Esophagus squamous epithelium (tissue), 5 donors: ENCODE results near the gene SPINK14. TPM values are rescaled to one million over a fixed set of nuclear protein-coding genes. Genes with fewer than 3 reads are reported as not detected.
A peak's percentile ranks its signal among the peaks of the same experiment; 100 is the strongest.

Source experiments
- DNase-seq: peaks from one replicate; lab custom pipeline; 2025; lab: John Stamatoyannopoulos, UW
- H3K27ac ChIP-seq, 4 donors: fragments of 200-600 bp; sonication (generic); one replicate each; pipeline ENCODE4 v1.5.1; 2016 to 2019; ENCODE audit warnings: mild to moderate bottlenecking in 1 of 4
- H3K27me3 ChIP-seq, 4 donors: fragments of 200-600 bp; sonication (generic); 1 replicate in 3 of 4; 2 replicates in 1 of 4; pipeline versions ENCODE4 v1.5.1 to v1.6.0; 2017 to 2021; ENCODE audit warnings: antibody characterized with exemption in 1 of 4
- H3K36me3 ChIP-seq, 3 donors: fragments of 200-600 bp; sonication (generic); one replicate each; pipeline ENCODE4 v1.5.1; 2016 to 2019
- H3K4me1 ChIP-seq, 3 donors: fragments of 200-600 bp; sonication (generic); one replicate each; pipeline ENCODE4 v1.5.1; 2017 to 2019
- H3K4me3 ChIP-seq, 4 donors: fragments of 200-600 bp; sonication (generic); 1 replicate in 3 of 4; 2 replicates in 1 of 4; pipeline ENCODE4 v1.5.1; 2016 to 2019; ENCODE audit warnings: mild to moderate bottlenecking in 2 of 4, moderate library complexity in 1 of 4
- H3K9me3 ChIP-seq, 3 donors: fragments of 200-600 bp; sonication (generic); one replicate each; pipeline ENCODE4 v1.5.1; 2016 to 2019
- CTCF ChIP-seq, 6 experiments: fragments of 450-650 bp in 4 of 6; fragments of 200-600 bp in 2 of 6; sonication (generic) in 2 of 6; IDR thresholded peaks; one replicate each; pipeline ENCODE4 v1.5.1; 2016 to 2019; ENCODE audit warnings: antibody characterized with exemption in 6 of 6, mild to moderate bottlenecking in 4 of 6, moderate library complexity in 4 of 6
- POLR2A ChIP-seq, 4 donors: fragments of 450-650 bp; IDR thresholded peaks; one replicate each; pipeline ENCODE4 v1.6.1; 2017; ENCODE audit warnings: antibody characterized with exemption in 4 of 4, mild to moderate bottlenecking in 4 of 4, moderate library complexity in 3 of 4
- WGBS, 2 donors: methylation state at CpG; one replicate each; pipeline ENCODE4 v1.1.5; 2018; 5-methylcytosine and 5-hydroxymethylcytosine counted together
- intact Hi-C: fragments of 100-400 bp; cut with DNase I; formaldehyde crosslinking; loops from one replicate; pipeline ENCODE4 v1.15.0; 2022
- total RNA-seq, 4 donors: library from RNA; depleted of rRNA; stranded (reverse); fragments of >200 nt; gene quantifications; one replicate each; pipeline ENCODE4 v1.1.0, GENCODE V29; 2016
- donor health status: DM: yes; HTN: yes; CAD: no.

The SPINK14 gene
- total RNA-seq, 4 donors from 2014 or later: not detected

GRCh38 chr5:148191010-148191409 lies 22.7 kb downstream of the SPINK14 start:
- no peak overlapping the region for H3K27ac ChIP-seq
- H3K36me3 ChIP-seq: no peaks in the 10 kb centered on the region
- TF ChIP-seq POLR2A (IDR thresholded peaks at IDR 0.05) (no peak), CTCF (IDR thresholded peaks at IDR 0.05) (no peak)
- H3K4me1 ChIP-seq: peaks cover 0 to 18% (median 0%) of the 10 kb centered on the region in 3 donors
- 52 to 70% methylated on average over 1 of the region's 1 CpG for WGBS, 2 donors
- intact Hi-C loops: no loop called here
- DNase-seq: no peak
- no peaks in the 10 kb centered on the region for H3K9me3 ChIP-seq
- no peaks in the 10 kb centered on the region for H3K27me3 ChIP-seq
- H3K4me3 ChIP-seq: no peak overlapping the region

- intact Hi-C loops: no loop called here
- WGBS, 2 donors: 73 to 85% methylated on average over 1 of the region's 1 CpG
Observed at GRCh38 chr5:148193202-148193601, 24.9 kb downstream of the SPINK14 start.

GRCh38 chr5:148201151-148201550 lies 32.8 kb downstream of the SPINK14 start:
- DNase-seq: no peak
- intact Hi-C loops: no loop called here
- no peak overlapping the region for H3K4me3 ChIP-seq
- no peaks in the 10 kb centered on the region for H3K27me3 ChIP-seq
- no peak overlapping the region for H3K27ac ChIP-seq
- H3K9me3 ChIP-seq: no peaks in the 10 kb centered on the region
- H3K36me3 ChIP-seq: no peaks in the 10 kb centered on the region
- 50 to 78% methylated on average over 2 of the region's 2 CpGs for WGBS, 2 donors
- TF ChIP-seq POLR2A (IDR thresholded peaks at IDR 0.05): no peak
- TF ChIP-seq CTCF (IDR thresholded peaks at IDR 0.05): no peak
- H3K4me1 ChIP-seq: peaks cover 0 to 20% (median 8%) of the 10 kb centered on the region in 3 donors

More at GRCh38 chr5:148193202-148193601, 24.9 kb downstream of the SPINK14 start:
- no peak for DNase-seq
- Histone ChIP-seq H3K9me3 (no peaks in the 10 kb centered on the region), H3K4me1 (peaks cover 0 to 9% (median 0%) of the 10 kb centered on the region in 3 donors), H3K27me3 (no peaks in the 10 kb centered on the region), H3K36me3 (no peaks in the 10 kb centered on the region), H3K4me3 (no peak overlapping the region), H3K27ac (no peak overlapping the region)
- TF ChIP-seq CTCF (IDR thresholded peaks at IDR 0.05) (no peak), POLR2A (IDR thresholded peaks at IDR 0.05) (no peak)

- Histone ChIP-seq H3K4me1 (peaks cover 0 to 35% (median 12%) of the 10 kb centered on the region in 3 donors), H3K27ac (no peak within 1 kb of the TSS), H3K36me3 (no peaks in the 10 kb centered on the region), H3K27me3 (no peaks in the 10 kb centered on the region), H3K9me3 (no peaks in the 10 kb centered on the region), H3K4me3 (no peak within 1 kb of the TSS)
- intact Hi-C loops: no loop called here
- TF ChIP-seq POLR2A (IDR thresholded peaks at IDR 0.05) (no peak), CTCF (IDR thresholded peaks at IDR 0.05) (no peak)
- 65 to 72% methylated on average over 2 of the region's 2 CpGs for WGBS, 2 donors
- no peak for DNase-seq
Observed at GRCh38 chr5:148202531-148203203, 34.3 kb downstream of the SPINK14 start, which contains the start of gene SPINK6. TSS of gene SPINK6 (plus strand) at chr5:148203042. CDS start at chr5:148203097, 55 bp downstream.

- Histone ChIP-seq H3K4me3 (no peak overlapping the region), H3K9me3 (no peaks in the 10 kb centered on the region), H3K36me3 (no peaks in the 10 kb centered on the region), H3K27ac (peak overlapping the region in 3 of 4 donors; percentile 16 to 39 (median 19)), H3K27me3 (no peaks in the 10 kb centered on the region), H3K4me1 (peaks cover 0 to 51% (median 12%) of the 10 kb centered on the region in 3 donors)
- TF ChIP-seq POLR2A (IDR thresholded peaks at IDR 0.05) (no peak), CTCF (IDR thresholded peaks at IDR 0.05) (no peak)
- DNase-seq: no peak
- 48 to 68% methylated on average over 4 of the region's 4 CpGs for WGBS, 2 donors
- intact Hi-C loops: no loop called here
Observed at GRCh38 chr5:148205044-148205806, 36.9 kb downstream of the SPINK14 start.
